Measurements from ENCODE around the gene NUMB.

GRCh38 chr14:73467800-73468199 is 9.5 kb upstream of the NUMB start:
- no peak for TF ChIP-seq CTCF (IDR thresholded peaks at IDR 0.05)
- TF ChIP-seq EP300 (IDR thresholded peaks at IDR 0.05), result no peak
- no peak for TF ChIP-seq POLR2AphosphoS5 (IDR thresholded peaks at IDR 0.05)
- TF ChIP-seq POLR2A (IDR thresholded peaks at IDR 0.05; ENCODE audit: low read depth), result no peak

All from esophagus muscularis mucosa (tissue), 4 donors.